HG03342 (cell line): ENCODE results near the gene CAMK2D.

Experiments
- ATAC-seq: cut with Tn5 transposase; IDR thresholded peaks from one replicate; pipeline ENCODE4 v1.9.1; 2021; ENCODE audit warnings: mild to moderate bottlenecking, moderate library complexity; ENCODE audit not compliant: unreplicated experiment

The CAMK2D gene

GRCh38 chr4:113407409-113407808 lies 354.1 kb downstream of the CAMK2D start:
- ATAC-seq = no peak

DNA sequence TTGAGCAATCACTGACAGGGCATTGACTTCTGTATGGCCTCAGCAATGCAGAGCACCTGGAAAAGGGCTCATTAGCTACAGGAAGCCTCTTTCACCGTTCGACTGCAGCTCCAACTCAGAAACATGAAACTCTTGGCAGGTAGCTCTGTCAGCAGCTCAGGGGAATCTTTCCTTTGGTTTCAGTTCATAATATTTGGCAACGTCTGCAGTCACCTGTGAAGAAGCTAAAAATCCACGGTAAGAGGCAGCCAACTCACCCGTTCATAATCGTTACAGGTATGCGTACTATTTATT lies 354.9 kb downstream of the CAMK2D start:
- ATAC-seq = no peak

DNA sequence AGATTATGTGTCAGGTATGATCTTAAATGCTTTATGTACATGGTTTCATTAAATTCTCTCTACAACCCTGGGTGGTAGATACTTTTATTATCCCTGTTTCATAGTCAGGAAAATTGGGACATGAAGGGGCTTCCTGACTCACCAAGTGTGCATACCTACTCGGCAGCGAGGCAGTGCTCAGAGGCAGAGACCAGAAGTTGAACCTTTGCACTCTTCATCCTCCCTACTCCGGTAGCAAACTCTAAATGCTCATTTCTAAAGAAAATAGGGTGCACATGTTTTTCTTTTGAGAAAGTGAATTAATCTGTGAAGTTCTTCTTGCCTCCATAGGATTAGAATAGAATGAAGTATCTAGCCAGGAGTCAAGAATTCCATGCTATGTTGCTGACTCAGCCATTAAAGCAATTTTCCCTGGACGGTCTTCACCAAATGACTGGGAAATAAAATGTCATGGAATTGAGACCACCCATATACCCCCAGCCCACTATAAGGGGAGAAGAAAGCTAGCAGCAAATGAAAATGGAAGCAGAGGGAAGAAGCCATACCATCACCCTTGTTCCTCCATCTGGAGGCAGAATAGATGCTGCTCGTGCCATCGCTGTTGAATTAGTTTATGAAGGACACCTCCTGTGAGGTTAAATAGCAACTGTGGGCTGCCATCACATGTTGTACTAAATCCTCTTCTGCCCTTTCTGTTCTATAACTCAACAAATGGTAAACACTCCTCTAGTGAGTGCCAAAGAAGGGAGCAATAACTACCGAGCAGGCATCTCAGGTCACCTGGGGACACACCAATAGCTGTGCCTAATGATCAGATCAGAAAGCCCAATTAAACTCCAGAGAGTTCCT lies 355.4 kb downstream of the CAMK2D start:
- ATAC-seq = no peak

GRCh38 chr4:113404841-113405240 lies 356.7 kb downstream of the CAMK2D start:
- no peak for ATAC-seq

DNA sequence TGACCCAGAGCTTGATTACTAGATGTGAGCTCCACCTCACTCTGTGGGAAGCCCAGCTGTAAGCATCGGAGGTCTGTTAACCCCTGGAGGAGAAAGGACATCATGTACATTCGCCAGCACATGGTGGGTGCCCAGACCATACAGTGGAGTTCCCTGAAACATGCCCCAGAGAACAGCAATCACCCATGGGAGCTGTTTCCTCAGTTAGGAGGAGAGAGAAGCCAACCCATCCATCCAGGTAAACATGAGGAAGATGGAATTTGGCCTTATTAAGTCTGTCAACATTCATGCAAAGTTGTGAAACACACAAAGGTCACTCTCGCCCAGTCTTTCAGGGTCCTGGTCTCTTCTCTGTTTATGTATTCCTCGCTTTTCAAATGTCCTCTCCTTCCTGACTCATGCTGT lies 357.4 kb downstream of the CAMK2D start:
- ATAC-seq = no peak
